HG03432 (cell line): Measurements from ENCODE around the gene OMA1.
"Not testable (repeated sequence)": the region's sequence is repeated elsewhere in the genome, so short reads cannot be mapped to it uniquely, and the experiment has no call there.

Source experiments
- ATAC-seq: cut with Tn5 transposase; IDR thresholded peaks from one replicate; pipeline ENCODE4 v1.9.1; 2021; ENCODE audit warnings: mild to moderate bottlenecking, moderate library complexity; ENCODE audit not compliant: unreplicated experiment

The OMA1 gene

DNA sequence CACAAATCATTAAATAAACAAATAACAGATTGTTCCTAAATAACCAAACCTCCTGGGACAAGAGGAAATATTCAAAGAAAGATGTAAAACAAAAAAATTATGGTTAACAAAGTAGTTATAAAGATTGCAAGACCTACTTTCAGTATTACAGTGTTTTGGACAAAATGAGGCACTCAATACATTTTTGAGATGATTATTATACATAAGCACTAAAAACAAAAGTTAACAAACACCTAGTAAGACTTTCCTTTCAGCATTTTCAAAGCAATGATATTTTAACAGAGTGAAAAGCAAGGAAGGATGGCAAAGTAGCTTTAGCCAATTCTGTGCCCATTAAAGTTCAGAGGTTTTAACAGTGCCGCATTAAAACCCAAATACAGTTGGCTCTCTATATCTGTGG, 17.2 kb downstream of the OMA1 start:
- ATAC-seq, result no peak

DNA sequence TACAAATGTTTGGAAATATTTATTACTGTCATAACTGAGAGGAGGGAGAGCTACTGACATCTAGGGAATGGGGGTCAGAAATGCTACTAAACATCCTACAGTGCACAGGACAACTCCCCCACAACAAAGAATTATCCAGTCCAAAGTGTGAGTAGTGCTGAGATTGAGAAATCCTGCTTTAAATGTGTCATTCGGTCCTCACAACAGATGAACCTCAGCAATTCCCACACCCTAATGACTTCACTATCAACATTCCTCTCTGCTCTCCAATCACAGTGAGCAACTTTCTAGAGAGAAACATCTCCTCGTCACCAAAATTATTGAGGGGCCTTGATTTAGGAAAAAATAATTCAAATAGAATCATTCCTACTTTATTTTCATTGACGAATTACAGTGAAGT, 18.0 kb downstream of the OMA1 start:
- ATAC-seq, result no peak

GRCh38 chr1:58524353-58524945, 22.1 kb downstream of the OMA1 start:
- no peak for ATAC-seq

- no peak for ATAC-seq
Measured at GRCh38 chr1:58515794-58516401, 30.6 kb downstream of the OMA1 start.

GRCh38 chr1:58513956-58514355, 32.6 kb downstream of the OMA1 start:
- no peak for ATAC-seq

GRCh38 chr1:58508629-58509028, 37.9 kb downstream of the OMA1 start:
- no peak for ATAC-seq

GRCh38 chr1:58505286-58505685, 41.2 kb downstream of the OMA1 start:
- no peak for ATAC-seq

- ATAC-seq, result no peak
Measured at GRCh38 chr1:58502519-58502918, 44.0 kb downstream of the OMA1 start.

DNA sequence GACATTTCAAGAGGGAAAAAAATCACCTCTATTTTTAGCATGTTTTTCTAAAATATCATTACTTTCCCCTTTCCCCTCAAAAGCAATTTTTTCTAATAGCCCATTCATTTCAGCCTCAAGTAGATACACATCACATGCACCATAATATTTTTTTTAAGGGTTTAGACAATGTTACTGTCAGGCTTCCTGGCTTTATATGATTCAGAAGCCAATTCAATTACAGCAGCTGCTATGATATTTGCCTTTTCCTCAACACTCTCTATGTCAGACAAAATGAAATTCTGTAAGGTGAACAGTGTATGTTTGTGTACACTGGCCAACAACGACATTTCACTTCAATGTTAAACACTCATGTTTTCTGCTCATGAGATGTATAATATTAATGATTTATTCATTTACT, 46.5 kb downstream of the OMA1 start:
- ATAC-seq, result no peak

GRCh38 chr1:58497499-58497898, 49.0 kb downstream of the OMA1 start:
- ATAC-seq, result no peak

- ATAC-seq, result no peak
Measured at GRCh38 chr1:58496042-58496441, 50.5 kb downstream of the OMA1 start.

DNA sequence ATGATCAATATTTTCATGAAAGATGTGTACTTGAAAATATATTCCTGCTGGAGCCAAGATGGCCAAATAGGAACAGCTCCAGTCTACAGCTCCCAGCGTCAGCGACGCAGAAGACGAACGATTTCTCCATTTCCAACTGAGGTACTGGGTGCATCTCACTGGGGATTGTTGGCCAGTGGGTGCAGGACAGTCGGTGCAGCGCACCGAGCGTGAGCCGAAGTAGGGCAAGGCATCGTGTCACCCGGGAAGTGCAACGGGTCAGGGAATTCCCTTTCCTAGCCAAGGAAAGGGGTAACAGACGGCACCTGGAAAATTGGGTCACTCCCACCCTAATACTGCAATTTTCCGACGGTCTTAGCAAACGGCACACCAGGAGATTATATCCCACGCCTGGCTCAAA, 57.6 kb downstream of the OMA1 start:
- not testable (repeated sequence) for ATAC-seq

DNA sequence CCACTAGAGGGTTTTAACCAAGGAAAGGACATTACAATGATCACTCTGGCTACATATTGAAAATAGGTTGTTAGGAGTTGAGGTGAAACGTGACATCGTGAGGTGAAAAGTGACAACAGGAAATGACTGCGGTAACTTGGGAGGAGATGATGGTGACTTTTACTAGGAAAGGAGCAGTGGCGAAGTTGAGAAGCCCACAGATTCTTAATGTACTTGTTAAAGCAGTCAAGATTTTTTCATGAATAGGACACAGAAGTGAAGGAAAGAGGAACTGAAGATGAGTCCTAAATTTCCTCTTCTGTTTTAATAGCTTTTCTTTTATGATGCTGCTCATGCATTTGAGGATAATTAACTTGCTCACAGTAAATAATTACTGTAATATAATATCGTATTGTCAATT, 59.5 kb downstream of the OMA1 start:
- no peak for ATAC-seq

GRCh38 chr1:58481962-58482361, 64.6 kb downstream of the OMA1 start:
- no peak for ATAC-seq

DNA sequence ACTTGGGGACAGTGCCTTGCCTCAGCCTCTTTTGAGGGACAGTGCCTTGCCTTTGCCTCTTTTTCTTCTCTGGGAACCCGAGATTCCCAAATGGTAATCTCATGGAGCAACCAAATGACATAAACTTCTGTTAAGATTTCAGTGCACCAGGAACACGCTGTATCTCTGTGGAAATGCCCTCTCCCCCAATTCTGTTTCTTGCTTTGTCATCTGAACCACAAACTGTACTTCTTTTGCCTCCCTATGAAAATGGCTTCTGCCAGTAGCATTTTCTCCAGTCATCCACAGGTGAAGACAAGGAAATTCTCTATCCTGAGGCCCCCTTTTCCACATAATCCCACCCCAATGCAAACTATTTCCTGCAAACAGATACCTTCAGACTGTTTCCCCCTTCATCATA, 66.3 kb downstream of the OMA1 start:
- ATAC-seq, result no peak

DNA sequence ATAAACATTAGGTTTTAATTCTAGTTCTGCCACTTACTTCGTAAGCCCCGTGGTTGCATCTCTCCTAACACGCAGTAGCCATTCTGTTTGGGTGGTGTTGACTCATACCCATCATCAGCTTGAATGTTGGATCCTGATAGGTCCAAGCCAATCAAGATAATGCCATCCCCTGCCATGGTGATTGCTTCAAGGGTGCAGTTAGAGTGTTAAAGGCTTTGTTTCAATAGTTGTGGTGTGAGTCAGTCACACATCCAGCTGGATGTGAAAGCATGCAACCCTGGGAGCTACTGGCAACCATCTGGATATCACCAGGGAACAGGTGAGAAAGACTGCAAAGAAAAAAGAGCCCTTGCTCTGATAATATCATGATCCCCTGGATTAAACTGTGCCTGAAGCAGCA, 69.1 kb downstream of the OMA1 start:
- no peak for ATAC-seq

DNA sequence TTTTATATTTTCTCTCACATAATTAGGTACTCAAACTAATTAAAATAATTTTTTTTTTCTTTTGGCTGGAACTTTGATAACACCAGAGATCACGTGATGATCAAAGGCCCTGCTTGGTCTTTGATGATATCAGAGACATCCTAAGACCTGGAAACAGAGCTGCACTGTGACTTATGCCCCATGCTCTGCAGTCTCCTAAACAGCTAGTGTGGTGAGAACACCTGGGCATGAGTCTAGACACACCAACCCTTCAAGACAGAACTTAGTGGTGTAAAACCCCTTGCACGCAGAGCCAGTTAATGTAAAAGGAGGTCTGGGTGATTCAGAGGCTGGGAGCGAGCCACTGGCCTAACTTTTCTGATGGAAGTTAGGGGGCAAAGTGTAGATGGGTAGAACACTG, 70.3 kb downstream of the OMA1 start:
- ATAC-seq, result no peak

- ATAC-seq, result no peak
Measured at GRCh38 chr1:58469476-58469875, 77.0 kb downstream of the OMA1 start.

GRCh38 chr1:58469016-58469415, 77.5 kb downstream of the OMA1 start:
- ATAC-seq, result no peak

- ATAC-seq, result no peak
Measured at GRCh38 chr1:58468612-58469011, 77.9 kb downstream of the OMA1 start.

DNA sequence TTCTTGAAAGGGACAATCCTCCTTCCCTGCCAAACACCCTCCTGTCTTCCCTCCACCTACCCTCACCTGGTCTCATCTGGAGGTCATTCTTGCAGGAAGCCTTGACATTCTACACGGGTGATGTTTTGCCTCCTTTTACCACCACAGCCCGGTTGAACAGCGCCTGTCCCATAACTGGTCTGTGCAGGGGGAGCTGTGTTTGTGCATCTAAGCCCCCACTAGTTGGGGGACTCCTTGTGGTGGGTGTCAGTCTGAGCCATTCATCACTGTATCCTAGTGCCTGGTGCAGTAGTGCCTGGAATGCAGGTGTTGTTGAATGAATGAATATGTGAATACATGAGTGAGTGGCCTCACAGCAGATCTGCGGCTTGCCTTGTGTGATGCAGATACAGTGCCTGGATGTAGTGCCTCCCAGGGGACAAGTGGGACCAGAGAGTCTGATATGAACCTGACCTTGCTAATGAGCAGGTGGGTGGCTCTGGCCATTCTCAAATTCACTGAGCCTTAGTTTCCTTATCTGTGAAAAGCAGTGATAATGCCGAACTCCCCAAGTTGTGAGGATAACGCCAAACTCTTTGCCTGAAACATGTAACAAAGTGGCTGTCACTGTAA, 79.8 kb downstream of the OMA1 start:
- ATAC-seq, result no peak

- ATAC-seq, result no peak
Measured at GRCh38 chr1:58465825-58466629, 80.5 kb downstream of the OMA1 start.
